Putamen (tissue), 1 donor: ENCODE results near the gene SLC5A2.
"Not testable (repeated sequence)": the region's sequence is repeated elsewhere in the genome, so short reads cannot be mapped to it uniquely, and the experiment has no call there.

ENCODE experiments used
- DNase-seq: peaks from one replicate; pipeline ENCODE4 v3.0.0-alpha.2; 2016; ENCODE audit warnings: low spot score

Gene SLC5A2

DNA sequence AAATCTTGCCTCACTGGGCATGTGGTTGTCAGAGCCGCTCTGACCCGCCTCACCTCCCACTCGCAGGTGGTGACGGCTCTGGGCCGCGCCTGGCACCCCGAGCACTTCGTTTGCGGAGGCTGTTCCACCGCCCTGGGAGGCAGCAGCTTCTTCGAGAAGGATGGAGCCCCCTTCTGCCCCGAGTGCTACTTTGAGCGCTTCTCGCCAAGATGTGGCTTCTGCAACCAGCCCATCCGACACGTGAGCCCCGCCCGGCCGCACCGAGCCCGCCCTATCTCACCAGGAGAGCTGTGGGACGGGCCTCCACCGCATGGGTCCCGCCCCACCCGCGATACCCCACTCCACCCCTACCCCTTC, 7.0 kb upstream of the SLC5A2 start:
- DNase-seq = no peak

DNA sequence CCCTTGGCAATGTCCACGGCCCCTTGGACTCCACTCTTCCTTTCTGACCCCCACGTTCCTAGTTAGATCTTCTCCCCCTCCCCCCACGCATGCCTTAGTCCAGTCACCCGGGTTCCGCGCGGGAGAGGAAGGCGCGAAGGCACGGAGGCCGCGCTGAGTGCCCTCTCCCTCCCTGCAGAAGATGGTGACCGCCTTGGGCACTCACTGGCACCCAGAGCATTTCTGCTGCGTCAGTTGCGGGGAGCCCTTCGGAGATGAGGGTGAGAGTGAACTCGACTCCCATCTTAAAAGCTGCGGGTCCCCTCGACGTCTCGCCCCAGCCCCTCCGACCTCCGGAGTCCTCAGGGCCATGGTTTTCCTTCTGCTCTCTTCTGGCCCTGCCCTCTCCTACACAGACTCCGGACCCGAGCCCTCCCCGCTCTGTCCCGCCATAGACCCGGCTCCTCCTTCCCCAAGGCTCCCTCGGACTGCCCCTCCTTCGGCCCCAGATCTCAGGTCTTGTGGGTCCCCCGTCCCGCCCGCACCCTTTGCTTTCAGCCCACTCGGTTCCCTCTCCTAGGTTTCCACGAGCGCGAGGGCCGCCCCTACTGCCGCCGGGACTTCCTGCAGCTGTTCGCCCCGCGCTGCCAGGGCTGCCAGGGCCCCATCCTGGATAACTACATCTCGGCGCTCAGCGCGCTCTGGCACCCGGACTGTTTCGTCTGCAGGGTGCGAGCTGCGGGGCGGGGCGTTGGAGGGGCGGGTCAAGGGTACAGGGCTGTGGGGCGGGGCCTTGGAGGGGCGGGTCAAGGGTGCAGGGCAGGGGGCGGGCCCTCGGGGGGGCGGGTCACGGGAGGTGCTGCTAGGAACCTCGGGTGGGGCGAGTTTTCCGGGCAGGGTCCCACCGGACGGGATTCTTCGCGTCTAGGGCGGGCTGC, 6.4 kb upstream of the SLC5A2 start:
- DNase-seq = no peak

DNA sequence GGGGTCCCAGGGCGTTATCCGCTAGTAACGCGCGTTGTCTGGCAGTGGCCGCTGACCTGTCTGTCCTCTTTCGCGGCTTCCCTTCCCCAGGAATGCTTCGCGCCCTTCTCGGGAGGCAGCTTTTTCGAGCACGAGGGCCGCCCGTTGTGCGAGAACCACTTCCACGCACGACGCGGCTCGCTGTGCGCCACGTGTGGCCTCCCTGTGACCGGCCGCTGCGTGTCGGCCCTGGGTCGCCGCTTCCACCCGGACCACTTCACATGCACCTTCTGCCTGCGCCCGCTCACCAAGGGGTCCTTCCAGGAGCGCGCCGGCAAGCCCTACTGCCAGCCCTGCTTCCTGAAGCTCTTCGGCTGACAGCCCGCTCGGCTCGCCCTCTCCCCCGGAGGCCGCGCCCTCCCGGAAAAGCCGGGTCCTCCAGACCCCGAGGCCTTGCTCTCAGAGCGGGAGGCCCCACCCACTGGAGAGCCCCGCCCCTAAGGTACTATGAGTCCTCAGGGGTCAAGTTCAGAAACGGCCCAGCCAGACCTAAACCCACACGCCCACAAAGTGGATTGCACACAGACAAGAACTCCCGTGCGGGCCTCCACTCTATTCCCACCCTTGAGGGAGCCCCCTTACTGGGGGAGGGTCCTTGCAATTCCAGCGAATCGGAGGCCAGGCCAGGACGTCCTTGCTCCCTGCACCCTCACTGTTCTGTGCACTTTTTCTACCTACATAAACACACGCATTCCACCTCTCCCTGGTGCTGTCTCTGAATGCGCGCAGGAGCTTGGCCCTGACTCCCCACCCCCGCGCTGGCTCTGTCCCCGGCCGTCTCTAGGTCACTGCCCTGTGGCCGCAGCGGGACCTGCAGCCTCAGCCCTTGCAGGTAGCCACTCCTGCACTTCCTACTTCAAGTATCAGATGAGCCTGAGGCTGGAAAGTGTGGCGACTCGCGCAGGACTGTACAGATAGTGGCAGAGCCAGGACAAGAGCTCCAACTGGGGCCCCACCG, 5.4 kb upstream of the SLC5A2 start:
- DNase-seq = no peak

DNA sequence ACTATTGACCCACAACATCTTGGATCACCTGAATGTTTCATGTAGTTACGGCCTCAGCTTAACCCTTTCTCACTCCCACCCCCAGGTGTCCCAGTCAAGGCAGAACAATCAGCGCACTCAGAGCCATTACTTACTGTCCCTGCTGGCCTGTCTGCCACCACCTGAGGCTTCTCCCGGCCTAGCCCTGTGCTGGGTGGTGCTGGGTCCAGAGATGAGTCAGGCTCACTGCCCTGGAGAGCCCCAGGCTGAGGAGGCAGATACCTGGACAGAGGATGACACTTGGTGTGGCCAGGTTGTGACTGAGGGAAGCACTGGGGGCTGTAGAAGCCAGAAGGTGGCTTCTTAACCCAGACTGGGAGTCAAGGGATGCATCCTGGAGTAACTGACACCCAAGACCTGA, 4.0 kb upstream of the SLC5A2 start:
- DNase-seq = no peak

DNA sequence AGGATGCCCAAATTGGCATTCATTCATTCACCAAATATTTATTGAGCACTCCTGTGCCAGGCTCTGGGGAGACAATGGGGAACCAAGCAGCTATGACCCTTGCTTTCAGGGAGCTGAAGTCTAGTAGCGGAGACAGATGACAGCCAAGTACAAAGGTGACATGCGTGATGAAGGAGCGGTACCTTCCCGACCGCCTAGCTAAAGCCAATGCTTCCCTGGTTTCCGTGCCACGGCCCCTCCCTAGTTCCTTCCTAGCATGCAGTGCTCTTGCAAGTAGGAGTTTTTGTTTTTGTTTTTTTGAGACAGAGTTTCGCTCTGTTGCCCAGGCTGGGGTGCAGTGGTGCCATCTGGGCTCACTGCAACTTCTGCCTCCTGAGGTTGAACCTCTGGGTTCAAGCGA, 3.2 kb upstream of the SLC5A2 start:
- no peak for DNase-seq

DNA sequence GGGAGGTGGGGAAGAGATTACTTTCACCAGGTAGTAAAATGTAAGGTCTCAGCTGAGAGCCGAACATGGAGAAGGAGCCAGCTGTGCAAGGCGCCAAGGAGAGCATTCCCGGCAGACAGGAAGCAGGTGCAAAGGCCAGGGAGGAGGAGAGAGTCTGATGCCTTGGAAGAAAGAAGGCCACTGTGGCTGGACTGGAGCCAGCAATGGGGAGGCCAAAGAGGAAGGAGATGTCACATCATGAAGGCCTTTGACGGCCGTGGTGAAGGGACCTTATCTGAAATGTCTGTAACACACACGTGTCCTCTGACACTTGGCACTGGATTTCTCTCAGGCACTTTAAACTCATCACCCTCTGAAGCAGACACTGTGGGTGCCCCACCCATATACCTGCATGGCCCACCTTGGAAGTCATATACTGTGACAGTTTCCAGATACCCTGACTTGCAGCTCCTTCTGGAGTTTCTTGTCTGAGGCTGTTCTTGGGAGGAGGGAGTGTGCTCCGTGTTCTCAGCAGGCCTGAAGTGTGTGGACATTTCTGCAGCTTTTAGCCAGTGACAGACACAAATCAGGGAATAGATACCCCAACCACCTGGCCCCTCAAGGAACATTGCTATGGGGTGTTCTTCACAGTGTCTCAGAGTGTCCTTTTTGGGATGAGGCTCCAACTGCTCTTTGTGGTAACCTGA, 1.9 kb upstream of the SLC5A2 start:
- DNase-seq = no peak

DNA sequence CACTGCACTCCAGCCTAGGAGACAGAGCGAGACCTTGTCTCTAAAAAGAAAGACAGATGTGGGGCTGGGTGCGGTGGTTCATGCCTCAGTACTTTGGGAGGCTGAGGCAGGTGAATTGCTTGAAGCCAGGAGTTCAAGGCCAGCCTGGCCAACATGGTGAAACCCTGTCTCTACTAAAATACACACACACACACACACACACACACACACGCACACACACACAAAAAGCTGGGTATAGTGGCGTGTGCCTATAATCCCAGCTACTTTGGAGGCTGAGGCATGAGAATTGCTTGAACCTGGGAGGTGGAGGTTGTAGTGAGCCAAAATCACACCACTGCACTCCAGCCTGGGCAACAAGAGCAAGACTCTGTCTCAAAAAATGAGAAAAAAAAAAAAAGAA, 1.1 kb downstream of the SLC5A2 start:
- DNase-seq = not testable (repeated sequence)

DNA sequence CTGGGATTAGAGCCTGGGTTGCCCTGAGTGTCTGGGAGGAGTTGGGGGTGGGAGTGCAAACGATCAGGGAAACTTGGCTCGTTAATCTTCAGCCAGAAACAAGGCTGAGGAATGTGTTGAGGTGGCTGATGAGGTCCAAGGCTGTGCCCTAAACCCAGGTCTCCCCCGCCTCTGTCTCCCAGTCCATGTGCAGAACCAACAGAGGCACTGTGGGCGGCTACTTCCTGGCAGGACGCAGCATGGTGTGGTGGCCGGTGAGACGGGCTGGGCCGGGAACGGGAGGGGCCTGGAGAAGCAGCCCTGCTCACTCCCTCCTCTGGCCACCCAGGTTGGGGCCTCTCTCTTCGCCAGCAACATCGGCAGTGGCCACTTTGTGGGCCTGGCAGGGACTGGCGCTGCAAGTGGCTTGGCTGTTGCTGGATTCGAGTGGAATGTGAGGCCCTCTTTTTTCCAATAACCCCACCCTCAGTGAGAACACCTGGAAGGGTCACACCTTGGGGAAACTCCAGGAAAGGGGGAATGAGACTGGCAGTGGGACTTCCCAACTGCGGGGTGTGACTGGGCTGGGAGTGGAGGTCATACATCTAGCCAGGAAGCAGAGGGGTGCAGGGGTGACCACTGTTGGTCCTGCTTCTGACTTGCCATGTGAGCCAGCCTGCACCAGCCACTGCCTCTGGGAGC, 1.7 kb downstream of the SLC5A2 start:
- DNase-seq = no peak

DNA sequence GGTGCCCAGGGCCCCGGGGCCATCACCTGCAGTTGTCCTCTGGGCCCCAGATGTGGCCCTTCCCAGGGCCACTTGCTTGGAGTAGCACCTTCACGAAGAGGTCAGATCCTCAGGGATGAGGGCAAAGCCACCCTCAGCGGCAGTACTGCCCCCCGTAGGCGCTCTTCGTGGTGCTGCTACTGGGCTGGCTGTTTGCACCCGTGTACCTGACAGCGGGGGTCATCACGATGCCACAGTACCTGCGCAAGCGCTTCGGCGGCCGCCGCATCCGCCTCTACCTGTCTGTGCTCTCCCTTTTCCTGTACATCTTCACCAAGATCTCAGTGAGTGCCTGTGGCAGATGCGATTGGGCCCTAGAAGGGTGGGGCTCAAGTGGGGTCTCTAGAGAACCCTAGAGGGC, 2.6 kb downstream of the SLC5A2 start:
- no peak for DNase-seq

DNA sequence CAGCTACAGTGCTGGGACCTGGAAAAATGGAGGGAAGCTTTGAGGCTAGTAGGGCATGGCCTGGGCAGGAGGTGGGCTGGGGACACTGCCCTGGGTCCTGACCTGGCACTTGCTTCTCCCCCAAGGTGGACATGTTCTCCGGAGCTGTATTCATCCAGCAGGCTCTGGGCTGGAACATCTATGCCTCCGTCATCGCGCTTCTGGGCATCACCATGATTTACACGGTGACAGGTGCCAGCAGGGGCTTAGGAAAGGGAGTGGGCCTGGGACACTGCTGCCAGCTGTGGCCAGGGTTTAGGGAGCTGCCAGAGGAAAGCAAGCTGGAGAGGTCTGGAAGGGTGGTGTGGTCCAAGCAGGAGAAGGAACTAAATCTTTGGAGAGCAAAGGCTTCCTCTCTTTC, 3.1 kb downstream of the SLC5A2 start:
- no peak for DNase-seq

DNA sequence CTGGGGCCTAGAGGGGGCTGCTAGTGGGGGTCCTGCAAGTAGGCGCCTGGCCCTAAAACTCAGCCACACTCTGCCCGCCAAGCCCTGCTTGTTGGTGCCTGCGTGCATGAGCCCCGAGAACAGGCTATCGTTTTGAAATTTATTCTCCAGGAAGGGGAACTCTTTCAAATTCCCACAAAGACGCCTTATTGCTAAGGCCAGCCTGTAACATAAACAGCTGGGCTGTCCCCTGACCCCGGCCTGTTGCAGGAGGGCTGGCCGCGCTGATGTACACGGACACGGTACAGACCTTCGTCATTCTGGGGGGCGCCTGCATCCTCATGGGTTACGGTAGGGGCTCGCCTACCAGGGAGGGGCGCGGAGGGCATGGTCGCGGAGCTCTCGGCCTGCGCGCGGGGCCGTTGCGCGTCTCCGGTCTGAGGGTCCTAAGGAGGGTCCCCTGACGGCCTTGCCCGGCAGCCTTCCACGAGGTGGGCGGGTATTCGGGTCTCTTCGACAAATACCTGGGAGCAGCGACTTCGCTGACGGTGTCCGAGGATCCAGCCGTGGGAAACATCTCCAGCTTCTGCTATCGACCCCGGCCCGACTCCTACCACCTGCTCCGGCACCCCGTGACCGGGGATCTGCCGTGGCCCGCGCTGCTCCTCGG, 4.3 kb downstream of the SLC5A2 start:
- DNase-seq = no peak

DNA sequence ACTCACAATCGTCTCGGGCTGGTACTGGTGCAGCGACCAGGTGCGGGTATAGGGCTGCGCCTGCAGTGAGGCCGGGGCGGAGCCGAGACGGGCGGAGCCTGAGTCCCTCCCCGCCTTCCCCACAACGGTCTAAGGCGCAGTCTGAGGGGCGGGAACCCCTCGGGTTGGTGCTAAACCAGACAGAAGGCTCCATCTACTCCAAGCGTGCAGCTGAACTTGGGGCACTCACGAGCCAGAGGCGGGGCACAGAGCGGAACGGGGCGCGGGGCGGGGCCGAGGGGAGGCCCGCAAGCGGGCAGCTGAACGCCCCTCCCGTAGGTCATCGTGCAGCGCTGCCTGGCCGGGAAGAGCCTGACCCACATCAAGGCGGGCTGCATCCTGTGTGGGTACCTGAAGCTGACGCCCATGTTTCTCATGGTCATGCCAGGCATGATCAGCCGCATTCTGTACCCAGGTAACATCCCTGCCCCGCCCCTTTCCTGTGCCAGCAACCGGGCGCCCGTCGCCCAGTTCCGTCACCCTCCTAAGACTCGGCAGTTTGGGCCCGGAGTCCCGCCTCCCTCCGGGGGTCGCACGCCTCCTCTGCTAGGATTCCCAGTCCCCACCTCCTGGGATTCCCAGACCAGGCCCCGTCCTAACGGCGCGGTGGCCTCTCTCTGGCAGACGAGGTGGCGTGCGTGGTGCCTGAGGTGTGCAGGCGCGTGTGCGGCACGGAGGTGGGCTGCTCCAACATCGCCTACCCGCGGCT, 5.0 kb downstream of the SLC5A2 start:
- DNase-seq = no peak

DNA sequence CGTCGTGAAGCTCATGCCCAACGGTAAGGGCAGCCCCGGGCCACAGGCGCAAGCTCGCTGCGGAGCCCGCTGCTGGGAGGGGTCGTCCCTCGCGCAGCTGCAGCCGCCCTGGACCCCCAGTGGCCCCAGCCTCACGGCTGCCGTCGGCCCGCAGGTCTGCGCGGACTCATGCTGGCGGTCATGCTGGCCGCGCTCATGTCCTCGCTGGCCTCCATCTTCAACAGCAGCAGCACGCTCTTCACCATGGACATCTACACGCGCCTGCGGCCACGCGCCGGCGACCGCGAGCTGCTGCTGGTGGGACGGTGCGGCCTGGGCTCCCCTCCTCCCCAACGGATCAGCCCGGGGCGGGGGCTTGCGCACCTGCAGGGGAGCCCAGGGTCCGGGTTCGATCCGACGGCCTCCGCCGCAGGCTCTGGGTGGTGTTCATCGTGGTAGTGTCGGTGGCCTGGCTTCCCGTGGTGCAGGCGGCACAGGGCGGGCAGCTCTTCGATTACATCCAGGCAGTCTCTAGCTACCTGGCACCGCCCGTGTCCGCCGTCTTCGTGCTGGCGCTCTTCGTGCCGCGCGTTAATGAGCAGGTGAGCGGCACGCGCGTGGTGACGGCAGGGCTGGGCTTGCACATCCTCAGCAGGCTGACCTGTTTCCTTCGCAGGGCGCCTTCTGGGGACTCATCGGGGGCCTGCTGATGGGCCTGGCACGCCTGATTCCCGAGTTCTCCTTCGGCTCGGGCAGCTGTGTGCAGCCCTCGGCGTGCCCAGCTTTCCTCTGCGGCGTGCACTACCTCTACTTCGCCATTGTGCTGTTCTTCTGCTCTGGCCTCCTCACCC, 5.8 kb downstream of the SLC5A2 start:
- no peak for DNase-seq

DNA sequence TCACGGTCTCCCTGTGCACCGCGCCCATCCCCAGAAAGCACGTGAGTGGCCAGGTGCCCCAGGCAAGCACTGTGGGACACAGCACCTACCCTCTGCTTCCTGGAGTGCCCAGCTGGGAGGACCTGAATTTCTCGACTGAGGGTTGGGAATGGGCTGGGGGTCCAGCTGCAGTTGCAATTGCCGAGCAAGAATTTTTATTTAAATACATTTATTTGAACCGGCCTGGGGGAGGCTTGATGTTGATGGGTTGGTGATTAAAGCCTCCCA, 6.3 kb downstream of the SLC5A2 start:
- no peak for DNase-seq

DNA sequence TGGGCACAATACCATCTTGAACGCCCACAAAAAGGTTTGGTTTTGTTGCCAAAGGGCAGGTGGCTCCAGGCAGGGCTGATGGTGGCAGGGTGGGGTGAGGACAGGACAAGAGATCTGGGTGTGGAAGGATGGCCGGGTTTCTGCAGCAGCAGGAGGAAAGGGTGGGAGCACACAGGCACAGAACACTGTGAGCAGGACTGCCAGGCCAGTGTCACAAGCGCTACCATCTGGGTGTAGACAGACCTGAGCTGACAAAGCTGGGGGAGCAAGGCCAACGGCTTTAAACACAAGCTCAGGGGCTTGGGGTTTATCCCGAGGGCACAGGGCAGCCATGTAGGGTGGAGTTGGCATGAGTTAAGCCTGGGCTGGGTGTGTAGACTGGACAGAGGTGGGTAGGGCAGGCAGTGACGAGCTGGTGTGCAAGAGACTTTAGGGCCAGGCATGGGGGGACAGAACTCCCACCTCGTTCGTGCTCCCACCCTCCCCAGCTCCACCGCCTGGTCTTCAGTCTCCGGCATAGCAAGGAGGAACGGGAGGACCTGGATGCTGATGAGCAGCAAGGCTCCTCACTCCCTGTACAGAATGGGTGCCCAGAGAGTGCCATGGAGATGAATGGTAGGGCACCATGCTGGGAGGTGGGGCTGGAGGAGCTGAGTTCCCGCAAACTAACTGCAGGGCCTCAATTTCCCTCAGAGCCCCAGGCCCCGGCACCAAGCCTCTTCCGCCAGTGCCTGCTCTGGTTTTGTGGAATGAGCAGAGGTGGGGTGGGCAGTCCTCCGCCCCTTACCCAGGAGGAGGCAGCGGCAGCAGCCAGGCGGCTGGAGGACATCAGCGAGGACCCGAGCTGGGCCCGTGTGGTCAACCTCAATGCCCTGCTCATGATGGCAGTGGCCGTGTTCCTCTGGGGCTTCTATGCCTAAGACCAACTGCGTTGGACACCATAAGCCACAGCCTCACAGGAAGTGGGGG, 7.0 kb downstream of the SLC5A2 start:
- no peak for DNase-seq

DNA sequence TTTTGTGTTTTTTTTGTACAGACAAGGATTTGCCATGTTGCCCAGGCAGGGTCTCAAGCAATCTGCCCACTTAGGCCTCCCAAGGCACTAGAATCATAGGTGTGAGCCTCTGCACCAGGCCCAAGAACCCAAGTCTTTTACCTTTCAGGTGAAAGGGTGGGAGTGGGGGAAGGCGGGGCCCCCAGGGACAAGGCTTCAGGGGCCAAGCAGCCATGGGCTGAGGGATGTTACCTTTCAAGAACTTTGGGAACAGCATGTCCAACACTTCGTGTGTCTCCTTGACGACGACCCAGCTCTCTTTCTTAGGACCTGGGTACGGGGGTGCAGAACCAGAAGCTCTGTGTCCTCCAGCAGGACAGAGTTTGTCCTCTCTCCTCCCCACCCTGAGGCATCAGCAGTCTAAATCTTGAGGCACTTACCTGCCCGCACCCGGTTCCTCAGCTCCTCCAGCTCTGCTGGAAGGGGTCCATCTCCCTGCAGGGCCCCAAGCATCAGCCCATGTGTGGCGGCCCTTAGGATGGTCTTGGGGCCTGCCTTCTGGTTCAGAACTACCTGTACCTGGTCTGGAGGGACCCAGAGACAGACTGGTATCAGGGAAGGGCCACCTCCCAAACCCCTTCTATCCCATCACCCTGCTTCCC, 9.0 kb downstream of the SLC5A2 start:
- no peak for DNase-seq

DNA sequence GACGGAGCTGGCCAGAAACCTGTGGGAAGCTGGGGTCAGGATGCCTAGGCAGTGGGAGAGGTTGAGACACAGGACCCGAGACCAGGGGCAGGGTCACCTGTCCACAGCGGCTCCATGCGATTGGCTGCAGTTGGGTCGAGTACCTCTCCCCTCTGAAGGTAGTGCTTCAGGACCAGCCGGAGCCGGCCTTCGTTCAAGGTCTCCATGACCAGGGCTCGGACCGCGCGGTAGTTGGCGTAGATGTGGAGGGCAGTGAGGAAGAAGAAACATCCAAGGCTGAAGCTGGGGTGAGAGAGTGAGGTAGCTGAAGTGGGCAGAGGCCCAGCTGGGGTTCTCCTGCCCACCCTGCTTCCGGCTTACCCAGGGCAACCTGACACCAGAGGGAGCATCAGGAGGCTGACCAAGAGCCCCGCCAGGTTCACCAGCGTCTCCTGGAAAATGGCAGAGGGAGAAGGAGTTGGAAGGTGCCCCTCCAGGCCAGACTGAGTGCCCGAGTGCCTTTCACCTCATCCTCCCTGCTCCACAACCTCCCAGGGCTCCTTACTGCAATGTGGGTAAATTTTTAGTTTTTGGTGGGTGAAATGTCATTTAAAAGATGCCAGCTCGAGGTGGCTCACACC, 10.7 kb downstream of the SLC5A2 start:
- DNase-seq = no peak

DNA sequence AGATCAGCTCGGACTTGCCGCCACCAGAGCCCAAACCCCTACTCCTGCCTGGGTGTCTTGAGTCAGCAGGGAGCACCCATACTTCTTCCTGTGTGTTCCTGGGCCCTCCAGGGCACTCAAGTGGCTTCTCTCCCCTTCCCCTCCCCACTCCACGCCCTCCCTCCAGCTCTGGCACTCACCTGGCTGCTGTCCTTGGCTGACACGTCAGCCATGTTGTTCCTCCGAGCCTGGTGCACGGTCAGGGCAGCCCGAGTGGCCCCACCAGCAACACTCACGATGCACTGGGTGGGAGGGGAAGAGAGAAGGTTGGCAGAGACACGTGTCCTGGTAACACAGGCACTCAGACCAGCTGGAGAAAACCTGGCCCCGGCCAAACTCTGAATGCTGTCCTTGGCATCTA, 13.7 kb downstream of the SLC5A2 start:
- no peak for DNase-seq
